NB4 (cell line): ENCODE data around the gene ATG5.

Source experiments
- CTCF ChIP-seq: IDR thresholded peaks from one replicate; pipeline ENCODE4 v1.5.1; 2012; ENCODE audit warnings: low read depth, low read length
- MAX ChIP-seq: IDR thresholded peaks from 2 replicates; pipeline ENCODE4 v1.6.1; 2011; ENCODE audit warnings: low read depth, low read length
- MYC ChIP-seq: IDR thresholded peaks from 2 replicates; pipeline ENCODE4 v1.6.1; 2011; ENCODE audit warnings: low read depth, low read length
- POLR2A ChIP-seq: IDR thresholded peaks from 2 replicates; pipeline ENCODE4 v1.6.1; 2011; ENCODE audit warnings: mild to moderate bottlenecking; ENCODE audit not compliant: insufficient read length; ENCODE audit errors: extremely low read depth

GRCh38 chr6:106318061-106318460 is 7.5 kb downstream of the ATG5 start:
- no peak for TF ChIP-seq CTCF
- no peak for TF ChIP-seq POLR2A
- no peak for TF ChIP-seq MAX
- TF ChIP-seq MYC = no peak
